ENCODE data around the gene MYOF.
"Not testable (repeated sequence)": the region's sequence is repeated elsewhere in the genome, so short reads cannot be mapped to it uniquely, and the experiment has no call there.

The MYOF gene

GRCh38 chr10:93475871-93476270, 6.3 kb downstream of the MYOF start:
- no peak for DNase-seq

GRCh38 chr10:93475227-93475626, 6.9 kb downstream of the MYOF start:
- DNase-seq, result no peak

- no peak for DNase-seq
These were observed 8.2 kb downstream of the MYOF start for GRCh38 chr10:93473804-93474472.

GRCh38 chr10:93473161-93473560, 9.0 kb downstream of the MYOF start:
- no peak for DNase-seq

GRCh38 chr10:93471110-93471651, 11.0 kb downstream of the MYOF start:
- DNase-seq, result no peak

GRCh38 chr10:93469454-93469853, 12.7 kb downstream of the MYOF start:
- DNase-seq, result no peak

GRCh38 chr10:93468461-93469213, 13.5 kb downstream of the MYOF start:
- no peak for DNase-seq

- DNase-seq, result not testable (repeated sequence)
These were observed 14.5 kb downstream of the MYOF start for GRCh38 chr10:93467635-93468034.

- no peak for DNase-seq
These were observed 16.1 kb downstream of the MYOF start for GRCh38 chr10:93465806-93466675.

- no peak for DNase-seq
These were observed 17.3 kb downstream of the MYOF start for GRCh38 chr10:93464776-93465388.

GRCh38 chr10:93463723-93464476, 18.2 kb downstream of the MYOF start:
- DNase-seq, result no peak

- no peak for DNase-seq
These were observed 19.3 kb downstream of the MYOF start for GRCh38 chr10:93462881-93463280.

- DNase-seq, result no peak
These were observed 19.8 kb downstream of the MYOF start for GRCh38 chr10:93462371-93462770.

GRCh38 chr10:93461807-93462178, 20.3 kb downstream of the MYOF start:
- DNase-seq, result no peak

- DNase-seq, result no peak
These were observed 20.9 kb downstream of the MYOF start for GRCh38 chr10:93461109-93461806.

- no peak for DNase-seq
These were observed 22.7 kb downstream of the MYOF start for GRCh38 chr10:93459466-93459865.

GRCh38 chr10:93458821-93459257, 23.3 kb downstream of the MYOF start:
- no peak for DNase-seq

- DNase-seq, result no peak
These were observed 24.6 kb downstream of the MYOF start for GRCh38 chr10:93457511-93457910.

- no peak for DNase-seq
These were observed 25.7 kb downstream of the MYOF start for GRCh38 chr10:93456480-93456879.

GRCh38 chr10:93454736-93455135, 27.4 kb downstream of the MYOF start:
- no peak for DNase-seq

GRCh38 chr10:93454146-93454545, 28.0 kb downstream of the MYOF start:
- no peak for DNase-seq

Measured in activated CD4-positive, alpha-beta T cell treated with anti-CD3 and anti-CD28 coated beads, Interleukin-2, amount 50 U/mL, for 1 hour (primary cell).